NCI-H2029 treated with DMSO at 0.1 percent for 48 hours (cell line): ENCODE results near the gene INVS.
"Not testable (repeated sequence)": the region's sequence is repeated elsewhere in the genome, so short reads cannot be mapped to it uniquely, and the experiment has no call there.

Experiments used
- DNase-seq: peaks from one replicate; lab custom pipeline; 2025; lab: John Stamatoyannopoulos, UW

INVS gene

GRCh38 chr9:100084734-100085133 is 14.3 kb upstream of the INVS start:
- no peak for DNase-seq

- DNase-seq, result no peak
These were observed 12.9 kb upstream of the INVS start for GRCh38 chr9:100086097-100086635.

- no peak for DNase-seq
These were observed 11.8 kb upstream of the INVS start for GRCh38 chr9:100087218-100087617.

- no peak for DNase-seq
These were observed 10.8 kb upstream of the INVS start for GRCh38 chr9:100088202-100088601.

- DNase-seq, result no peak
These were observed 8.2 kb upstream of the INVS start for GRCh38 chr9:100090880-100091279.

GRCh38 chr9:100091650-100092049 is 7.4 kb upstream of the INVS start:
- no peak for DNase-seq

GRCh38 chr9:100092066-100092465 is 7.0 kb upstream of the INVS start:
- no peak for DNase-seq

- not testable (repeated sequence) for DNase-seq
These were observed 4.6 kb upstream of the INVS start for GRCh38 chr9:100094411-100094810.

GRCh38 chr9:100096378-100096916 is 2.6 kb upstream of the INVS start:
- DNase-seq, result no peak

GRCh38 chr9:100098046-100098886 is 777 bp upstream of the INVS start:
- DNase-seq, result peak; percentile 47

GRCh38 chr9:100099722-100100042 is 639 bp downstream of the INVS start:
- DNase-seq, result peak; percentile 44

GRCh38 chr9:100100146-100100667 is 1.2 kb downstream of the INVS start:
- no peak for DNase-seq

GRCh38 chr9:100101608-100102007 is 2.6 kb downstream of the INVS start:
- DNase-seq, result no peak

- DNase-seq, result no peak
These were observed 5.3 kb downstream of the INVS start for GRCh38 chr9:100104314-100104713.

- no peak for DNase-seq
These were observed 6.8 kb downstream of the INVS start for GRCh38 chr9:100105861-100106260.

GRCh38 chr9:100106616-100107015 is 7.6 kb downstream of the INVS start:
- no peak for DNase-seq

- no peak for DNase-seq
These were observed 9.5 kb downstream of the INVS start for GRCh38 chr9:100108559-100108958.

GRCh38 chr9:100111235-100111634 is 12.2 kb downstream of the INVS start:
- DNase-seq, result peak; percentile 47

GRCh38 chr9:100112677-100113336 is 13.8 kb downstream of the INVS start:
- no peak for DNase-seq

- no peak for DNase-seq
These were observed 18.3 kb downstream of the INVS start for GRCh38 chr9:100117316-100117715.

- DNase-seq, result no peak
These were observed 21.2 kb downstream of the INVS start for GRCh38 chr9:100120286-100120685.

GRCh38 chr9:100125236-100125635 is 26.2 kb downstream of the INVS start:
- no peak for DNase-seq

- DNase-seq, result no peak
These were observed 26.9 kb downstream of the INVS start for GRCh38 chr9:100125910-100126309.
